Ovary (tissue), 3 donors: ENCODE data around the gene SMTNL2.

ENCODE experiments used
- CTCF ChIP-seq, 3 donors: fragments of 450-650 bp in 2 of 3; fragments of 200-600 bp in 1 of 3; IDR thresholded peaks; one replicate each; pipeline versions ENCODE4 v1.5.1 to v1.8.0; 2016 to 2022; ENCODE audit warnings: antibody characterized with exemption in 3 of 3, mild to moderate bottlenecking in 1 of 3
- EP300 ChIP-seq: sonication (generic); formaldehyde crosslinking; IDR thresholded peaks from one replicate; pipeline ENCODE4 v1.6.1; 2017; ENCODE audit warnings: antibody characterized with exemption
- POLR2A ChIP-seq: fragments of 450-650 bp; IDR thresholded peaks from one replicate; pipeline ENCODE4 v1.6.1; 2017; ENCODE audit warnings: antibody characterized with exemption, mild to moderate bottlenecking, moderate library complexity
- donor health status: DM: no; HTN: no; CAD: no.

- TF ChIP-seq CTCF (IDR thresholded peaks at IDR 0.05) (no peak), POLR2A (no peak), EP300 (no peak)
Measured at GRCh38 chr17:4592240-4593005, 8.1 kb downstream of the SMTNL2 start.
